ENCODE results near the gene WFDC1.

- TF ChIP-seq, protein P1, sequence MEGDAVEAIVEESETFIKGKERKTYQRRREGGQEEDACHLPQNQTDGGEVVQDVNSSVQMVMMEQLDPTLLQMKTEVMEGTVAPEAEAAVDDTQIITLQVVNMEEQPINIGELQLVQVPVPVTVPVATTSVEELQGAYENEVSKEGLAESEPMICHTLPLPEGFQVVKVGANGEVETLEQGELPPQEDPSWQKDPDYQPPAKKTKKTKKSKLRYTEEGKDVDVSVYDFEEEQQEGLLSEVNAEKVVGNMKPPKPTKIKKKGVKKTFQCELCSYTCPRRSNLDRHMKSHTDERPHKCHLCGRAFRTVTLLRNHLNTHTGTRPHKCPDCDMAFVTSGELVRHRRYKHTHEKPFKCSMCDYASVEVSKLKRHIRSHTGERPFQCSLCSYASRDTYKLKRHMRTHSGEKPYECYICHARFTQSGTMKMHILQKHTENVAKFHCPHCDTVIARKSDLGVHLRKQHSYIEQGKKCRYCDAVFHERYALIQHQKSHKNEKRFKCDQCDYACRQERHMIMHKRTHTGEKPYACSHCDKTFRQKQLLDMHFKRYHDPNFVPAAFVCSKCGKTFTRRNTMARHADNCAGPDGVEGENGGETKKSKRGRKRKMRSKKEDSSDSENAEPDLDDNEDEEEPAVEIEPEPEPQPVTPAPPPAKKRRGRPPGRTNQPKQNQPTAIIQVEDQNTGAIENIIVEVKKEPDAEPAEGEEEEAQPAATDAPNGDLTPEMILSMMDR (conservative IDR thresholded peaks at IDR 0.05; ENCODE audit: low read length) = no peak
- TF ChIP-seq EZH2phosphoT487 (IDR thresholded peaks at IDR 0.05; ENCODE audit: borderline replicate concordance, low read depth, low read length) = no peak
Observed at GRCh38 chr16:84369938-84370627, 75.4 kb downstream of the WFDC1 start.

All from OCI-LY7 (cell line).